NB4 (cell line): ENCODE measurements around the gene TRMT1.

Source experiments
- DNase-seq: peaks from one replicate; pipeline ENCODE4 v3.0.0; 2010; ENCODE audit warnings: low read depth
- H3K4me3 ChIP-seq: one replicate; pipeline ENCODE4 v1.5.1; 2011; ENCODE audit warnings: mild to moderate bottlenecking, low read depth, low read length, moderate library complexity
- MYC ChIP-seq: IDR thresholded peaks from 2 replicates; pipeline ENCODE4 v1.6.1; 2011; ENCODE audit warnings: low read depth, low read length
- POLR2A ChIP-seq: IDR thresholded peaks from 2 replicates; pipeline ENCODE4 v1.6.1; 2011; ENCODE audit warnings: mild to moderate bottlenecking; ENCODE audit not compliant: insufficient read length; ENCODE audit errors: extremely low read depth
- TF ChIP-seq, protein P1 (sequence below): IDR thresholded peaks from one replicate; pipeline ENCODE4 v1.5.1; 2012; ENCODE audit warnings: low read depth, low read length
- TF ChIP-seq, protein P2 (sequence below): IDR thresholded peaks from 2 replicates; pipeline ENCODE4 v1.6.1; 2011; ENCODE audit warnings: low read depth, low read length

Gene TRMT1

DNA sequence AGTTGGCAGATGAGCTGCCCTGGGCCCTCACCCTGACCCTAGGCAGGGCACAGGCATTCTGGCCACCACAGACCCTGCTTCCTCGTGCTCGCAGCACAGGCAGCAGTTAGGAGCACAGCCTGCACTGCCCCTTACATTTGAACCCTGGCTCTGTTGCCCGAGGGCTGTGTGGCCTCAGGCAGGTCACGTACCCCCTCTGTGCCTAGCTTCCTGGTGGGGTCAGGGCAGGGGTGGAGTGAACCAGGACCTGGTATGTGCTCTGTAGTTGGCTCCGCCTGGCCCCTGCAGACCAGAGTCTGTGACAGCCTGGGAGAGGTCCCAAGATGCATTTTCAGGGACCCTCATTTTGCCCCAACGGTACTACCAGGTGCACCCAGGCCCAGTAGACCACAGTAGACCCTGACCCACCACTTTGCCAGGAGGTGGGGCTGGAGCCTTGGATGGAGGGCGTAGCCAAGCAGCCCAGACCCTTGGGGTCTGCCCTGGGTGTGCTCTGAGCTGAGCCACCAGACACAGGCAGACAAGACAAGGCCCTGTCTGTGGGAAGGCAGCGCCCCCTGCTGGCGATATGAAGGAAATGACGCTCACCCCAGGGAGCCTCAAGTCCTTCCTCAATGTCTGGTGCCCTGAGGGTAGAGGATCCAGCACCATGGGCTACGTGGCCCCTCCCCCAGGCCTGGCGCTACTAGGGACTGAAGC, 23.0 kb downstream of the TRMT1 start:
- H3K4me3 ChIP-seq, result no peak overlapping the region
- peak; percentile 91 for DNase-seq
- TF ChIP-seq POLR2A, result no peak
- 0 out of 2 replicates have a peak, but pooled peaks have one; percentile 62 for TF ChIP-seq MYC
- TF ChIP-seq, protein P1, sequence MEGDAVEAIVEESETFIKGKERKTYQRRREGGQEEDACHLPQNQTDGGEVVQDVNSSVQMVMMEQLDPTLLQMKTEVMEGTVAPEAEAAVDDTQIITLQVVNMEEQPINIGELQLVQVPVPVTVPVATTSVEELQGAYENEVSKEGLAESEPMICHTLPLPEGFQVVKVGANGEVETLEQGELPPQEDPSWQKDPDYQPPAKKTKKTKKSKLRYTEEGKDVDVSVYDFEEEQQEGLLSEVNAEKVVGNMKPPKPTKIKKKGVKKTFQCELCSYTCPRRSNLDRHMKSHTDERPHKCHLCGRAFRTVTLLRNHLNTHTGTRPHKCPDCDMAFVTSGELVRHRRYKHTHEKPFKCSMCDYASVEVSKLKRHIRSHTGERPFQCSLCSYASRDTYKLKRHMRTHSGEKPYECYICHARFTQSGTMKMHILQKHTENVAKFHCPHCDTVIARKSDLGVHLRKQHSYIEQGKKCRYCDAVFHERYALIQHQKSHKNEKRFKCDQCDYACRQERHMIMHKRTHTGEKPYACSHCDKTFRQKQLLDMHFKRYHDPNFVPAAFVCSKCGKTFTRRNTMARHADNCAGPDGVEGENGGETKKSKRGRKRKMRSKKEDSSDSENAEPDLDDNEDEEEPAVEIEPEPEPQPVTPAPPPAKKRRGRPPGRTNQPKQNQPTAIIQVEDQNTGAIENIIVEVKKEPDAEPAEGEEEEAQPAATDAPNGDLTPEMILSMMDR, result peak; percentile 70
- TF ChIP-seq, protein P2, sequence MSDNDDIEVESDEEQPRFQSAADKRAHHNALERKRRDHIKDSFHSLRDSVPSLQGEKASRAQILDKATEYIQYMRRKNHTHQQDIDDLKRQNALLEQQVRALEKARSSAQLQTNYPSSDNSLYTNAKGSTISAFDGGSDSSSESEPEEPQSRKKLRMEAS, result peak; percentile 67

DNA sequence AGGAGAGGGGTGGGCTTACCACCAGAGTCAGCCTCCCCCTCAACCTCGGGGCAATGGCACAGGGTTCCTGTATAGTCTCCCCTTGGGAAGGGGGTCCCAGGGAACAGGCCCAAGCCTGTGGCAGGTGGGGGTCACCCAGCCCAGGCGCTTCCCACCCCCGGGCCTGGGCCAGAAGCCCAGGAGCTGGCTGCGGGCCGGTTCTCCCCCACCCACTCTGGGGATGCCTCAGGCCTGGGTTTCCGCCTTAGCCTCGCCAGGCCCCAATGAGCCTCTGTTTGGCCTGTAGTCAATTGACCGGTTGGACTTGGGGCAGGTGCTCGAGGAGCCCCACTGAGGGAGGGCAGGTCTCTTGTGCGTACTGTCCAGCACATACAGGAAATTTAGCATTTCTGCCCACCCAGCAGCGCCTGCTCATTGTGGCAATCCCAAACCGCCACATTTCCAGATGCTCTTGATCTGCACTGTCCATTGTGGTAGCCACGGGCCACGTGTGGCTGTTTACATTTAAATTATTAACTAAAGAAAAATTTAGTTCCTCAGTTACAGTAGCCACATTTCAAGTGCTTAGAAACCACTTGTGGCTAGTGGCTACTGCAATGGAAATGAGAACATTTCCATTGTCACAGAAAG, 23.8 kb downstream of the TRMT1 start:
- no peak overlapping the region for H3K4me3 ChIP-seq
- TF ChIP-seq MYC, result no peak
- TF ChIP-seq, protein P1, result no peak
- TF ChIP-seq, protein P2, result no peak
- no peak for TF ChIP-seq POLR2A
- no peak for DNase-seq

DNA sequence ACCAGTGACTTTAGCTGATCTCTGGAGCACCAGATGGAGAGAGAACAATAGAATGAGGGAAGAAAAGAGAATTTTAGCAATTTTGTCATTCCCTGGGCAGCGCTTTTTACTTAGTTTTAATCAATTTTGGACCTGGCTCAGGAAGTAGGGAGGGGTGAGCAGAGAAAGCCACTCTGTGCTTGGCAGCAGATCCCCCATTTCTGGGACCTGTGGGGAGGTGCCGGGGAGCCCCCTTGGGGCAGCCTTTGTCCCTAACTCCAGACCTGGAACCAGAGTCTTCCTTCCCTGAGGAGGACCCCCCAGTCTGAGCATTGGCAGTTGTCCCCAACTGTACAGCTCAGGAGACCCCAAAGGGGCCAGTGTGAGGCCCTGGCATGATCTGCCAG, 24.4 kb downstream of the TRMT1 start:
- TF ChIP-seq POLR2A (no peak), MYC (no peak)
- TF ChIP-seq, protein P1, result no peak
- no peak overlapping the region for H3K4me3 ChIP-seq

DNA sequence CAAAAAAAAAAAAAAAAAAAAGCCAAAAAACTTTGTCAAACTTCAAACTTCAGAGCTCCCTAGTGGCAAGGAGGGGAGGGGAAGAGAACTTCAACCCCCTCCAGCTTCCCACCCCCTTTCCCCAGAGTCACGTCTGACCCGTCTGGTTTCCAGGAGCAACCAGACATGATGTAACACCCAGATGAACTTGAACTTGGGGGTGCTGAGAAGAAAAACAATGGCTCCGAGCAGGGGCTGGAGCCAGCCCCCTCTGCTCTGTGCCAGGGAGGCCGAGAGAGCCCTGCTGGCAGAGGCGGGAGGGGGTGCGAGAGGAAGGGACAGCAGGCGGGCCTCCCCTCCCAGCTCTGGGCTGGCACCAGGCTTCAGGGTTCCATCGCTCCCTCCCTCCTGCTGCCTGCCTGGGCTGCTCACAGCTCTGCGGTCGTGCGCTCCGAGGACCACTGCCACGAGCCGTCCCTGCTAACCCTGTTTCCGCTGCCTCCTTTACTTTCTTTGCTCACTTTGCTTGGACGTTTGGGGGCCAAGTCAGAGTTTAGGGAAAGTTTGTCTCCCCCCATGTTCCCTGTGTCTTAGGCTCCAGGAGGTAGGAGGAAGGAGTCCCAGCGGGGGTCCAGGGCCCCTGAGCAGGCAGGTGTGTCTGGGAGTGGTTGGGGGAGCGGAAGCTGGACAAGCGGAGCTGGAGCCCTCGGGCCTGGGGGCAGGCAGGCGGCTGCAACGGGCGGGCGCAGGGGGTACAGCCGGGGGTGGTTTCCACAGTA, 25.0 kb downstream of the TRMT1 start:
- no peak overlapping the region for H3K4me3 ChIP-seq
- TF ChIP-seq, protein P2, result no peak
- no peak for TF ChIP-seq POLR2A
- TF ChIP-seq MYC, result no peak
- TF ChIP-seq, protein P1, result no peak
- peak; percentile 57 for DNase-seq

More for the DNA sequence above, 24.4 kb downstream of the TRMT1 start:
- DNase-seq, result no peak

DNA sequence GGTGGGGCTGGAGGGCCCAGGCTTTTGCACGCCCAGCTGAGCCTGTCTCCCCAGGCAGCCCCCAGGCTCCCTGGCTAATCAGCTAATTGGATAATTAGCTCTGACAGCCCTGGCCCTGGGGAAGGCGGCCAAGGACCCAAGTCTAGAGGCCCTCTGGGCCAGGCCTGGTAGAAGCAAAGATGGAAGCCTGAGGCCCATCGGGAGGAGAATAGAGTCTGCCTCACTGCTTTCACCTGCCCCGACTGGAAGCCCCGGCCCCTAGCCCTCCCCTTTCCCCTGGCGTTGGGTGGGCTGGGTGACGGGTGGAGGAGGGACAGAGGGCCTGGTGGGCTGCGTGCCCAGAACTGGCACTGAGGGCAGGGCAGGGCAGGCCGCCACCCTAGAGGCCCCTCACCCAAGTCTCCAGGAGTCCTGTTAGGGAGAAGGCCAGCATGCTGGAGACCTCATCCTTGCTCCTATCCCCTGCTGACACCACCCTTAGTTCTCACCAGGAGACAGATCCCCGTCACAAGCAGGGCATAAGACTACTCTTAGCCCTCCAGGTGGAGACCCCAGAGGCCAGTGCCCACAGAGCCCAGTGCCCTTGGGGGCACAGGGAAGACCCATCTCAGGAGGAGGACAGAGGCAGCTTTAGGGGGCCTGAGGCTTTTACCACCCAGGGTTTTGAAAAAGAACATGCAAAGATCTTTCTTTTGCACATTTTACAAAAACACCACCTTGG, 25.9 kb downstream of the TRMT1 start:
- H3K4me3 ChIP-seq, result no peak overlapping the region
- DNase-seq, result no peak
- TF ChIP-seq, protein P2, result no peak
- TF ChIP-seq, protein P1, result no peak
- TF ChIP-seq POLR2A (no peak), MYC (no peak)
